Psoas muscle (tissue), 8 donors: ENCODE data around the gene ANKLE1. TPM values are rescaled to one million over a fixed set of nuclear protein-coding genes. Genes with fewer than 3 reads are reported as not detected.

Source experiments
- ATAC-seq, 4 donors: fragments of 200-7000 bp; cut with Tn5 transposase; one replicate each; pipeline ENCODE4 v1.9.1; 2020; ENCODE audit warnings: moderate library complexity in 3 of 4, mild to moderate bottlenecking in 2 of 4
- DNase-seq, 2 donors: peaks; one replicate each; pipeline ENCODE4 v3.0.0-alpha.2; 2020
- H3K27ac ChIP-seq: fragments of 200-600 bp; one replicate; pipeline ENCODE4 v1.8.0; 2022
- H3K27me3 ChIP-seq, 3 donors: fragments of 200-600 bp in 1 of 3; one replicate each; pipeline versions ENCODE4 v1.6.1 to v1.8.0; 2013 to 2022; ENCODE audit warnings: low read length in 2 of 3, mild to moderate bottlenecking in 2 of 3, moderate library complexity in 1 of 3; ENCODE audit not compliant: insufficient read depth in 3 of 3
- H3K36me3 ChIP-seq, 2 donors: fragments of 200-600 bp in 1 of 2; one replicate each; pipeline versions ENCODE4 v1.6.1 to v1.8.0; 2013 to 2022; ENCODE audit warnings: low read depth in 1 of 2, mild to moderate bottlenecking in 1 of 2, moderate library complexity in 1 of 2; ENCODE audit not compliant: insufficient read depth in 1 of 2
- H3K4me1 ChIP-seq: fragments of 200-600 bp; one replicate; pipeline ENCODE4 v1.8.0; 2022
- H3K4me3 ChIP-seq: fragments of 200-600 bp; one replicate; pipeline ENCODE4 v1.8.0; 2022; ENCODE audit warnings: mild to moderate bottlenecking
- H3K9me3 ChIP-seq: fragments of 200-600 bp; one replicate; pipeline ENCODE4 v1.8.0; 2022
- CTCF ChIP-seq: fragments of 200-600 bp; IDR thresholded peaks from one replicate; pipeline ENCODE4 v1.8.0; 2022; ENCODE audit warnings: antibody characterized with exemption
- WGBS, 3 donors: extraction: QIAGEN DNeasy Blood & Tissue Kit; methylation state at CpG; one replicate each; pipeline versions ENCODE4 v1.1.6 to v1.1.7; 2013; 5-methylcytosine and 5-hydroxymethylcytosine counted together
- intact Hi-C, 2 donors: fragments of 100-400 bp; cut with DNase I; formaldehyde crosslinking; loops; one replicate each; pipeline versions ENCODE4 v1.11.0 to v1.14.2; 2022
- polyA plus RNA-seq, 3 donors: library from polyadenylated mRNA; stranded (reverse); fragments of 200-250 nt; gene quantifications; one replicate each; pipeline ENCODE4 v1.2.3, GENCODE V29; 2013
- total RNA-seq, 4 donors: library from RNA; stranded (reverse); fragmentation: NEBNext Ultra II Directional in 2 of 4; extraction: Animal tissue kit (Norgen Biotek cat#: 25700) in 2 of 4; gene quantifications; one replicate each; pipeline versions ENCODE4 v1.2.1 to v1.2.4, GENCODE V29; 2021 to 2023
- donor health status: healthy with polysubstance abuse.
- donor health status: DM: no; HTN: no; CAD: no; lungs with moderate emphysema.
- donor health status: Bipolar disorder and iron deficiency.
- donor health status: healthy.
- donor health status: DM: yes; HTN: yes; CAD: no.
- donor health status: DM: no; HTN: no; CAD: no.
- donor health status: DM: no; HTN: no; CAD: no.
- donor health status: DM: yes; HTN: yes; CAD: no.

The ANKLE1 gene
- total and polyA plus RNA-seq, 7 donors, result 0.07 to 0.26 (median 0.13) TPM; not detected in 2

GRCh38 chr19:17259118-17259780 lies 22.5 kb upstream of the ANKLE1 start:
- H3K36me3 ChIP-seq, result no peaks in the 10 kb centered on the region
- WGBS, 3 donors, result 88 to 92% (median 92%) methylated on average over 9 of the region's 9 CpGs
- H3K27me3 ChIP-seq, result peaks cover 0 to 3% (median 0%) of the 10 kb centered on the region in 3 donors
- no peak overlapping the region for H3K27ac ChIP-seq
- DNase-seq (no peak), ATAC-seq (no peak)
- H3K4me3 ChIP-seq, result no peak overlapping the region
- no peaks in the 10 kb centered on the region for H3K9me3 ChIP-seq
- no peak for TF ChIP-seq CTCF
- H3K4me1 ChIP-seq, result no peaks in the 10 kb centered on the region
- intact Hi-C loops, result no loop called here

- WGBS, 3 donors, result 59 to 69% (median 67%) methylated on average over 1 of the region's 1 CpG
- DNase-seq (no peak), ATAC-seq (no peak)
- intact Hi-C loops, result no loop called here
- Histone ChIP-seq H3K27ac (no peak overlapping the region), H3K4me1 (no peaks in the 10 kb centered on the region), H3K27me3 (no peaks in the 10 kb centered on the region), H3K36me3 (no peaks in the 10 kb centered on the region), H3K4me3 (no peak overlapping the region), H3K9me3 (no peaks in the 10 kb centered on the region)
- TF ChIP-seq CTCF, result no peak
These were observed 21.8 kb upstream of the ANKLE1 start for GRCh38 chr19:17259934-17260333.

- TF ChIP-seq CTCF, result peak; percentile 93
- intact Hi-C loops, result no loop called here
- ATAC-seq, result peak; percentile 90 to 98 (median 94)
These were observed 20.8 kb upstream of the ANKLE1 start for GRCh38 chr19:17260842-17261325.

GRCh38 chr19:17262557-17262956 lies 19.1 kb upstream of the ANKLE1 start:
- WGBS, 3 donors, result 45 to 48% (median 46%) methylated on average over 16 of the region's 16 CpGs
- Histone ChIP-seq H3K9me3 (no peaks in the 10 kb centered on the region), H3K27ac (no peak overlapping the region), H3K27me3 (no peaks in the 10 kb centered on the region), H3K36me3 (no peaks in the 10 kb centered on the region), H3K4me3 (peak overlapping the region; percentile 52), H3K4me1 (no peaks in the 10 kb centered on the region)
- intact Hi-C loops, result no loop called here
- ATAC-seq (no peak), DNase-seq (no peak)
- no peak for TF ChIP-seq CTCF

More at GRCh38 chr19:17260842-17261325, 20.8 kb upstream of the ANKLE1 start:
- WGBS, 3 donors, result 17% methylated on average over 15 of the region's 15 CpGs
- peak; percentile 83 to 91 for DNase-seq
- no peaks in the 10 kb centered on the region for H3K36me3 ChIP-seq
- no peaks in the 10 kb centered on the region for H3K4me1 ChIP-seq
- H3K27ac ChIP-seq, result no peak overlapping the region
- no peak overlapping the region for H3K4me3 ChIP-seq
- H3K27me3 ChIP-seq, result no peaks in the 10 kb centered on the region
- no peaks in the 10 kb centered on the region for H3K9me3 ChIP-seq
